Chondrocyte (in vitro differentiated cells): Measurements from ENCODE around the gene FOXP1. TPM values are rescaled to one million over a fixed set of nuclear protein-coding genes. Genes with fewer than 3 reads are reported as not detected.

Experiments used
- DNase-seq: peaks from one replicate; pipeline ENCODE4 v3.0.0; 2021; ENCODE audit warnings: mixed read lengths, low spot score
- H3K27ac Mint-ChIP-seq: one replicate; pipeline ENCODE4 v1.8.0; 2021; ENCODE audit warnings: mild to moderate bottlenecking, moderate library complexity, mixed read lengths; ENCODE audit not compliant: unreplicated experiment
- H3K27me3 Mint-ChIP-seq: 2 replicates; pipeline ENCODE4 v1.8.0; 2021; ENCODE audit warnings: low read depth, mixed read lengths
- H3K36me3 Mint-ChIP-seq: 2 replicates; pipeline ENCODE4 v1.8.0; 2021; ENCODE audit warnings: low read depth, mixed read lengths
- H3K4me1 Mint-ChIP-seq: 2 replicates; pipeline ENCODE4 v1.8.0; 2021; ENCODE audit warnings: low read depth, mild to moderate bottlenecking, mixed read lengths
- H3K4me3 Mint-ChIP-seq: one replicate; pipeline ENCODE4 v1.8.0; 2021; ENCODE audit warnings: mild to moderate bottlenecking, moderate library complexity, mixed read lengths; ENCODE audit not compliant: unreplicated experiment
- H3K9me3 Mint-ChIP-seq: 2 replicates; pipeline ENCODE4 v1.8.0; 2021; ENCODE audit warnings: low read depth, mixed read lengths
- CTCF ChIP-seq: fragments of 200-600 bp; sonication (generic); IDR thresholded peaks from 2 replicates; pipeline ENCODE4 v1.5.0; 2021; ENCODE audit warnings: antibody characterized with exemption, mild to moderate bottlenecking, moderate library complexity
- total RNA-seq: library from RNA; stranded (reverse); gene quantifications from 3 replicates; pipeline ENCODE4 v1.2.1, GENCODE V29; 2021

The FOXP1 gene
- total RNA-seq, 1 donor from 2014 or later = 206 TPM

GRCh38 chr3:71191031-71191482 lies 392.5 kb downstream of the FOXP1 start:
- Mint-ChIP-seq H3K27ac (peak overlapping the region; percentile 50), H3K4me1 (peaks cover 66% of the 10 kb centered on the region), H3K9me3 (no peaks in the 10 kb centered on the region), H3K27me3 (no peaks in the 10 kb centered on the region), H3K4me3 (no peak overlapping the region), H3K36me3 (peaks cover 4% of the 10 kb centered on the region)
- no peak for DNase-seq
- TF ChIP-seq CTCF = no peak

- no peak overlapping the region for H3K4me3 Mint-ChIP-seq
- H3K27me3 Mint-ChIP-seq = no peaks in the 10 kb centered on the region
- H3K4me1 Mint-ChIP-seq = peaks cover 66% of the 10 kb centered on the region
- no peak for TF ChIP-seq CTCF
- H3K9me3 Mint-ChIP-seq = no peaks in the 10 kb centered on the region
- no peak for DNase-seq
- peak overlapping the region; percentile 39 for H3K27ac Mint-ChIP-seq
- H3K36me3 Mint-ChIP-seq = peaks cover 7% of the 10 kb centered on the region
These were observed 394.0 kb downstream of the FOXP1 start for GRCh38 chr3:71189480-71189879.

- no peak overlapping the region for H3K4me3 Mint-ChIP-seq
- H3K36me3 Mint-ChIP-seq = peaks cover 7% of the 10 kb centered on the region
- H3K27me3 Mint-ChIP-seq = no peaks in the 10 kb centered on the region
- no peak overlapping the region for H3K27ac Mint-ChIP-seq
- peaks cover 55% of the 10 kb centered on the region for H3K4me1 Mint-ChIP-seq
- H3K9me3 Mint-ChIP-seq = no peaks in the 10 kb centered on the region
- no peak for TF ChIP-seq CTCF
- DNase-seq = no peak
These were observed 395.8 kb downstream of the FOXP1 start for GRCh38 chr3:71187715-71188114.

GRCh38 chr3:71186801-71187200 lies 396.7 kb downstream of the FOXP1 start:
- Mint-ChIP-seq H3K4me3 (no peak overlapping the region), H3K27ac (no peak overlapping the region), H3K4me1 (peaks cover 51% of the 10 kb centered on the region), H3K36me3 (peaks cover 7% of the 10 kb centered on the region), H3K9me3 (no peaks in the 10 kb centered on the region), H3K27me3 (no peaks in the 10 kb centered on the region)
- DNase-seq = no peak
- no peak for TF ChIP-seq CTCF

GRCh38 chr3:71185733-71186455 lies 397.6 kb downstream of the FOXP1 start:
- no peaks in the 10 kb centered on the region for H3K9me3 Mint-ChIP-seq
- no peak for TF ChIP-seq CTCF
- H3K4me1 Mint-ChIP-seq = peaks cover 48% of the 10 kb centered on the region
- no peaks in the 10 kb centered on the region for H3K27me3 Mint-ChIP-seq
- no peak for DNase-seq
- peaks cover 5% of the 10 kb centered on the region for H3K36me3 Mint-ChIP-seq
- H3K27ac Mint-ChIP-seq = peak overlapping the region; percentile 68
- no peak overlapping the region for H3K4me3 Mint-ChIP-seq
